HAP-1 (cell line): ENCODE results near the gene TEP1.
A peak's percentile ranks its signal among the peaks of the same experiment; 100 is the strongest.

Experiments
- DNase-seq, 2 experiments: peaks; one replicate each; pipeline ENCODE4 v3.0.0-alpha.2; 2016 to 2020; ENCODE audit warnings: low spot score in 2 of 2
- H3K27me3 ChIP-seq: fragments of 250-450 bp; sonication (Bioruptor Pico); 2 replicates; pipeline ENCODE4 v1.5.1; 2020; ENCODE audit warnings: low read depth, mild to moderate bottlenecking, moderate library complexity
- H3K36me3 ChIP-seq: fragments of 250-450 bp; sonication (Bioruptor Pico); replicated peaks from 2 replicates; pipeline ENCODE4 v1.5.1; 2020; ENCODE audit warnings: mild to moderate bottlenecking
- H3K4me1 ChIP-seq: fragments of 250-450 bp; sonication (Bioruptor Pico); 2 replicates; pipeline ENCODE4 v1.5.1; 2020; ENCODE audit warnings: mild to moderate bottlenecking
- H3K4me3 ChIP-seq: fragments of 250-450 bp; sonication (Bioruptor Pico); 2 replicates; pipeline ENCODE4 v1.5.1; 2020; ENCODE audit warnings: mild to moderate bottlenecking, moderate library complexity
- H3K9me3 ChIP-seq: fragments of 250-450 bp; sonication (Bioruptor Pico); 2 replicates; pipeline ENCODE4 v1.5.1; 2020; ENCODE audit warnings: mild to moderate bottlenecking, moderate library complexity
- in situ Hi-C: fragments of 300-500 bp; cut with MboI; formaldehyde crosslinking; loops from 3 replicates; pipeline ENCODE4 v1.14.3; 2020; ENCODE audit warnings: low sequenced_read_pairs, inconsistent platforms, mixed read lengths

TEP1 gene

GRCh38 chr14:20332788-20333493 lies 80.4 kb downstream of the TEP1 start, which contains the start of gene CCNB1IP1:
Gene CCNB1IP1, minus strand, starts transcription at chr14:20333279. Its CDS starts 16,756 bp downstream, at chr14:20316523.
- H3K4me3 ChIP-seq: peak within 1 kb of the TSS; percentile 60
- in situ Hi-C loops: loop anchor here (10.0 to 25.0 kb wide), 2 partner anchors 272 to 754 kb away; partner anchors contain the start of gene ZNF219
- peak; percentile 76 to 96 for DNase-seq
- H3K36me3 ChIP-seq: peaks cover 19% of the 10 kb centered on the region
- H3K9me3 ChIP-seq: no peaks in the 10 kb centered on the region
- no peaks in the 10 kb centered on the region for H3K27me3 ChIP-seq
- peaks cover 26% of the 10 kb centered on the region for H3K4me1 ChIP-seq

GRCh38 chr14:20332431-20332787 lies 80.9 kb downstream of the TEP1 start:
- in situ Hi-C loops: loop anchor here (10.0 to 25.0 kb wide), 2 partner anchors 272 to 755 kb away; partner anchors contain the start of gene ZNF219
- peaks cover 31% of the 10 kb centered on the region for H3K4me1 ChIP-seq

GRCh38 chr14:20331053-20331613 lies 82.2 kb downstream of the TEP1 start:
- Histone ChIP-seq H3K27me3 (no peaks in the 10 kb centered on the region), H3K4me1 (peaks cover 35% of the 10 kb centered on the region), H3K36me3 (peaks cover 35% of the 10 kb centered on the region), H3K4me3 (peak overlapping the region; percentile 60), H3K9me3 (no peaks in the 10 kb centered on the region)
- in situ Hi-C loops: loop anchor here (10.0 to 25.0 kb wide), 2 partner anchors 274 to 756 kb away; partner anchors contain the start of gene ZNF219
- DNase-seq: no peak

More at GRCh38 chr14:20332431-20332787, 80.9 kb downstream of the TEP1 start:
- no peaks in the 10 kb centered on the region for H3K27me3 ChIP-seq
- no peaks in the 10 kb centered on the region for H3K9me3 ChIP-seq
- peak; percentile 21 to 36 for DNase-seq
- H3K36me3 ChIP-seq: peaks cover 22% of the 10 kb centered on the region
- peak overlapping the region; percentile 60 for H3K4me3 ChIP-seq

GRCh38 chr14:20329355-20329754 lies 83.9 kb downstream of the TEP1 start:
- H3K36me3 ChIP-seq: peaks cover 51% of the 10 kb centered on the region
- H3K4me3 ChIP-seq: no peak overlapping the region
- peaks cover 35% of the 10 kb centered on the region for H3K4me1 ChIP-seq
- no peaks in the 10 kb centered on the region for H3K9me3 ChIP-seq
- in situ Hi-C loops: loop anchor here (25.0 kb wide), 1 partner anchor 758 kb away; the partner anchor contains the start of gene ZNF219
- no peaks in the 10 kb centered on the region for H3K27me3 ChIP-seq
- no peak for DNase-seq

- in situ Hi-C loops: loop anchor here (25.0 kb wide), 1 partner anchor 759 kb away; the partner anchor contains the start of gene ZNF219
- Histone ChIP-seq H3K27me3 (no peaks in the 10 kb centered on the region), H3K9me3 (no peaks in the 10 kb centered on the region), H3K4me1 (peaks cover 33% of the 10 kb centered on the region), H3K36me3 (peaks cover 56% of the 10 kb centered on the region), H3K4me3 (no peak overlapping the region)
- DNase-seq: no peak
Measured at GRCh38 chr14:20328705-20329104, 84.6 kb downstream of the TEP1 start.

GRCh38 chr14:20327005-20327869 lies 86.1 kb downstream of the TEP1 start:
- H3K9me3 ChIP-seq: no peaks in the 10 kb centered on the region
- in situ Hi-C loops: loop anchor here (25.0 kb wide), 1 partner anchor 760 kb away; the partner anchor contains the start of gene ZNF219
- peaks cover 28% of the 10 kb centered on the region for H3K4me1 ChIP-seq
- no peak overlapping the region for H3K4me3 ChIP-seq
- DNase-seq: peak; percentile 43 to 81
- no peaks in the 10 kb centered on the region for H3K27me3 ChIP-seq
- peaks cover 67% of the 10 kb centered on the region for H3K36me3 ChIP-seq

GRCh38 chr14:20317720-20318119 lies 95.6 kb downstream of the TEP1 start:
- in situ Hi-C loops: no loop called here
- Histone ChIP-seq H3K9me3 (no peaks in the 10 kb centered on the region), H3K4me3 (no peak overlapping the region), H3K4me1 (no peaks in the 10 kb centered on the region), H3K27me3 (no peaks in the 10 kb centered on the region), H3K36me3 (peaks cover 91% of the 10 kb centered on the region)
- DNase-seq: no peak
